Fibroblast of lung (primary cell): ENCODE results near the gene YJU2. TPM values are rescaled to one million over a fixed set of nuclear protein-coding genes. Genes with fewer than 3 reads are reported as not detected.

Source experiments
- DNase-seq, 2 donors: peaks; one replicate each; pipeline versions ENCODE4 v3.0.0 to v3.0.0-alpha.2; 2010; ENCODE audit warnings: low read depth in 2 of 2
- H2AFZ ChIP-seq: 2 replicates; pipeline ENCODE4 v1.5.1; 2012; ENCODE audit warnings: low read length, control low read depth, inconsistent platforms
- H3K27ac ChIP-seq: 2 replicates; pipeline ENCODE4 v1.5.1; 2011; ENCODE audit warnings: low read length, control low read depth; ENCODE audit not compliant: insufficient read depth
- H3K27me3 ChIP-seq: 2 replicates; pipeline ENCODE4 v1.5.1; 2011; ENCODE audit warnings: mild to moderate bottlenecking, low read length; ENCODE audit not compliant: control insufficient read depth, insufficient read depth
- H3K36me3 ChIP-seq: 2 replicates; pipeline ENCODE4 v1.5.1; 2011; ENCODE audit warnings: low read length; ENCODE audit not compliant: control insufficient read depth, insufficient read depth
- H3K4me1 ChIP-seq: 2 replicates; pipeline ENCODE4 v1.5.1; 2011; ENCODE audit warnings: low read length; ENCODE audit not compliant: control insufficient read depth, insufficient read depth; ENCODE audit errors: extremely low read depth
- H3K4me2 ChIP-seq: 2 replicates; pipeline ENCODE4 v1.5.1; 2011; ENCODE audit warnings: low read length, control low read depth; ENCODE audit not compliant: insufficient read depth; ENCODE audit errors: extremely low read depth
- H3K4me3 ChIP-seq, 4 experiments: fragments of 200-600 bp in 1 of 4; sonication (generic) in 1 of 4; replicated peaks in 1 of 4; 2 replicates each; pipeline ENCODE4 v1.5.1; 2011 to 2016; ENCODE audit warnings: low read length in 4 of 4, low read depth in 3 of 4, mild to moderate bottlenecking in 3 of 4, control low read depth in 2 of 4, inconsistent platforms in 1 of 4, mixed read lengths in 1 of 4; ENCODE audit not compliant: insufficient read depth in 1 of 4; ENCODE audit errors: control extremely low read depth in 1 of 4
- H3K79me2 ChIP-seq: 2 replicates; pipeline ENCODE4 v1.5.1; 2012; ENCODE audit warnings: mild to moderate bottlenecking, low read length, inconsistent platforms; ENCODE audit not compliant: control insufficient read depth, insufficient read depth
- H3K9ac ChIP-seq: 2 replicates; pipeline ENCODE4 v1.5.1; 2011; ENCODE audit warnings: mild to moderate bottlenecking, low read length, control low read depth; ENCODE audit not compliant: insufficient read depth
- H3K9me3 ChIP-seq: 2 replicates; pipeline ENCODE4 v1.5.1; 2012; ENCODE audit warnings: low read depth, low read length; ENCODE audit not compliant: control insufficient read depth, insufficient read depth
- H4K20me1 ChIP-seq: 2 replicates; pipeline ENCODE4 v1.5.1; 2011; ENCODE audit warnings: low read length; ENCODE audit not compliant: control insufficient read depth, insufficient read depth; ENCODE audit errors: extremely low read depth
- CTCF ChIP-seq, 2 donors: IDR thresholded peaks in 1 of 2; conservative IDR thresholded peaks in 1 of 2; 1 replicate in 1 of 2; 2 replicates in 1 of 2; pipeline ENCODE4 v1.5.1; 2011 to 2012; ENCODE audit warnings: low read length in 2 of 2, control low read depth in 1 of 2, inconsistent platforms in 1 of 2, low read depth in 1 of 2, mild to moderate bottlenecking in 1 of 2
- EZH2 ChIP-seq: IDR thresholded peaks from 2 replicates; pipeline ENCODE4 v1.5.1; 2012; ENCODE audit warnings: low read length, control low read depth, mild to moderate bottlenecking; ENCODE audit errors: missing control alignments
- polyA plus RNA-seq, 2 donors: library from polyadenylated mRNA; depleted of rRNA in 1 of 2; stranded (reverse) in 1 of 2; unstranded in 1 of 2; fragments of >200 nt; gene quantifications; 2 replicates each; pipeline ENCODE4 v1.2.1, GENCODE V29; 2011 to 2012; ENCODE audit warnings: missing spikeins in 1 of 2
- total RNA-seq: library from RNA; depleted of rRNA; stranded (reverse); fragments of >200 nt; gene quantifications from 2 replicates; pipeline ENCODE4 v1.2.1, GENCODE V29; 2014

Gene YJU2
- total and polyA plus RNA-seq, 2 donors (not counting 1 experiment from before 2014, with no cell fraction given) = 10.7 to 14.7 TPM

GRCh38 chr19:4208385-4209094, 38.3 kb upstream of the YJU2 start:
- H3K4me3 ChIP-seq = no peak overlapping the region
- peak in 1 of 2 donors; percentile 32 for DNase-seq
- H3K79me2 ChIP-seq = no peaks in the 10 kb centered on the region
- TF ChIP-seq CTCF (conservative IDR thresholded peaks at IDR 0.05 in 1 of 2, IDR thresholded peaks at IDR 0.05 in 1 of 2; ENCODE audit: low read depth in 1 of 2, low read length in 2 of 2) = peak; percentile 41 to 52
- no peak for TF ChIP-seq EZH2
- H3K9me3 ChIP-seq = no peaks in the 10 kb centered on the region
- H3K36me3 ChIP-seq = no peaks in the 10 kb centered on the region
- no peaks in the 10 kb centered on the region for H4K20me1 ChIP-seq
- H3K4me2 ChIP-seq = no peak overlapping the region
- peaks cover 3% of the 10 kb centered on the region for H3K4me1 ChIP-seq
- no peaks in the 10 kb centered on the region for H3K27me3 ChIP-seq
- no peak overlapping the region for H3K9ac ChIP-seq
- no peak overlapping the region for H2AFZ ChIP-seq
- no peak overlapping the region for H3K27ac ChIP-seq

- Histone ChIP-seq H2AFZ (no peak overlapping the region), H3K9ac (no peak overlapping the region), H3K9me3 (no peaks in the 10 kb centered on the region), H3K4me1 (no peaks in the 10 kb centered on the region), H3K79me2 (no peaks in the 10 kb centered on the region), H3K27ac (no peak overlapping the region), H3K27me3 (no peaks in the 10 kb centered on the region), H4K20me1 (no peaks in the 10 kb centered on the region), H3K36me3 (no peaks in the 10 kb centered on the region), H3K4me2 (no peak overlapping the region), H3K4me3 (no peak overlapping the region)
- TF ChIP-seq EZH2 = no peak
- no peak for TF ChIP-seq CTCF (conservative IDR thresholded peaks at IDR 0.05 in 1 of 2, IDR thresholded peaks at IDR 0.05 in 1 of 2; ENCODE audit: low read depth in 1 of 2, low read length in 2 of 2)
- DNase-seq = no peak
These were observed 36.6 kb upstream of the YJU2 start for GRCh38 chr19:4210166-4210731.

GRCh38 chr19:4213116-4213515, 33.8 kb upstream of the YJU2 start:
- no peaks in the 10 kb centered on the region for H3K9me3 ChIP-seq
- H4K20me1 ChIP-seq = no peaks in the 10 kb centered on the region
- no peaks in the 10 kb centered on the region for H3K79me2 ChIP-seq
- H3K4me2 ChIP-seq = no peak overlapping the region
- no peaks in the 10 kb centered on the region for H3K36me3 ChIP-seq
- no peak overlapping the region for H2AFZ ChIP-seq
- no peak overlapping the region for H3K4me3 ChIP-seq
- H3K27me3 ChIP-seq = no peaks in the 10 kb centered on the region
- TF ChIP-seq CTCF (conservative IDR thresholded peaks at IDR 0.05 in 1 of 2, IDR thresholded peaks at IDR 0.05 in 1 of 2; ENCODE audit: low read depth in 1 of 2, low read length in 2 of 2) (no peak), EZH2 (no peak)
- no peaks in the 10 kb centered on the region for H3K4me1 ChIP-seq
- no peak for DNase-seq
- no peak overlapping the region for H3K9ac ChIP-seq
- no peak overlapping the region for H3K27ac ChIP-seq
